Stimulated activated CD4-positive, alpha-beta T cell treated with anti-CD3 and anti-CD28 coated beads, Interleukin-1b, Interleukin-23, amount 100 ng/mL, for 1 hour (primary cell): ENCODE measurements around the gene MYBPC3.

Source experiments
- DNase-seq, 2 donors: peaks; one replicate each; pipeline ENCODE4 v3.0.0-alpha.2; 2020; ENCODE audit warnings: low read depth in 2 of 2

Gene MYBPC3

DNA sequence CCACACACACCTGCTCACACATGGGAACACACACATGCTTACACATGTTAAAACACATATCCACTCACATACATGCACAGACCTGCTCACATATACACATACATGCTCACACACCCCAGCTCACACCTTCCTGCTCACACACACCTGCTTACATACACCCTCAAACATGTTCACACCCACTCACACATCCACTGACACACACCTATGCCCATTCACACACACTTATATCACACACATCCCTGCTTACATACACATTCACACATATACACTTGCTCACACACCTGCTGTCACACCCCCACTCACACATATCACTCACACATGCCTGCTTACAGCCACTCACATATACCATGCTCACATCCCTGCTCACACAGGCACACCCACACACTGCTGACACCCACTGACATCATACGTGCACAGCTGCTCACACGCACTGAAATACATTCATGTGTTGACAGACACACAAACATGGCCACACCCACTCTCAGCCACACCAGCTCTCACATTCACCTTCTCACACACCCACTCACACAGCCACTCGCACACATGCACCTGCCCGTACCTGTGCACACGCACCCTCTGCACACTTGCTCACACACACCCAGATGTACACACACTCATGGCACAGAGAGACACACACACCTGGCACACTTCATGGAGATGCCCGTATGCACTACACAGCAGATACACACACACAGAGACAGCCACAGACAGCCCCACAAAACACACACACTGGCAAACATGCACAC lies 5.7 kb upstream of the MYBPC3 start:
- no peak for DNase-seq

DNA sequence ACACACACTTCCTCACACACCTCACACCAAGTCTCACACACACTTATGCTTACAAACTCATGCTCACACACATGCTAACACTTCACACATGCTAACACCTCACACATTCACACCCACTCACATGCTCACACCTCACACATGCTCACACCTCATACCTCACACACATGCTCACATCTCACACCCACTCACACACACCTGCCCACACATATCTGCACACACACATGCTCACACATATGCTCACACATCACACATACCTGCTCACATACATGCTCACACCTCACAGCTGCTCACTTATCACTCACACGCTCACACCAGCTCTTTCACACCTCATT lies 4.5 kb upstream of the MYBPC3 start:
- no peak for DNase-seq

DNA sequence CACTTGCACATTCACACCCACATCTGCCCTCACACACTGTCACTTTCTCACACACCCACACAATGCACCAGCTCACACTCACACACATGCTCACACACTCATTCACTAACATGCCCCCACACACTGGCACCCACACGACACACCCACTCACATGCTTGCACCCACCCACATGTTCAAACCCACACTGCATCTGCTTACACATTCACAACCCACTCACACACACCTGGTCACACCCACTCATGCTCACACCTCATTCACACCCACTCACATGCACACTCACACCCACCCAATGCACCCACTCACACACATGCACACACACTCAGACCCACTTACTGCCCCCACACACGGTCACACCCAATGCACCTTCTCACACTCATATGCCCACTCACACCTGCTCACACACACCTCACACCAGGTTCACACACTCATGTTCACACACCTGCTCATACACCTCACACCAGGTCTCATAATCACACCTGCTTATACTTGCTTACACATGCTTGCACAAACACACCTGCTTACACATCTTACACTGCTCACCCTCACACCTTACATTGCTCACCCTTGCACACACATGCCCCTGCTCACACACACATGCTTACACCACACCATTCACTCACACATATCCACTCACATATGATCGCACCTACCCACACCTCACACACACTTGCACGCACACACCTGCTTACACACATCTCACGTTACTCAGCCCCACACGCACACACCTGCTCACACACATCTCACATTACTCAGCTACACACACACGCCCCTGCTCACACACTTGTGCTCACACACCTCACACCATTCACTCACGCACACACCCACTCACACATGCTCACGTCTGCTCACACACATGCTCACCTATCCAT lies 3.9 kb upstream of the MYBPC3 start:
- no peak for DNase-seq

DNA sequence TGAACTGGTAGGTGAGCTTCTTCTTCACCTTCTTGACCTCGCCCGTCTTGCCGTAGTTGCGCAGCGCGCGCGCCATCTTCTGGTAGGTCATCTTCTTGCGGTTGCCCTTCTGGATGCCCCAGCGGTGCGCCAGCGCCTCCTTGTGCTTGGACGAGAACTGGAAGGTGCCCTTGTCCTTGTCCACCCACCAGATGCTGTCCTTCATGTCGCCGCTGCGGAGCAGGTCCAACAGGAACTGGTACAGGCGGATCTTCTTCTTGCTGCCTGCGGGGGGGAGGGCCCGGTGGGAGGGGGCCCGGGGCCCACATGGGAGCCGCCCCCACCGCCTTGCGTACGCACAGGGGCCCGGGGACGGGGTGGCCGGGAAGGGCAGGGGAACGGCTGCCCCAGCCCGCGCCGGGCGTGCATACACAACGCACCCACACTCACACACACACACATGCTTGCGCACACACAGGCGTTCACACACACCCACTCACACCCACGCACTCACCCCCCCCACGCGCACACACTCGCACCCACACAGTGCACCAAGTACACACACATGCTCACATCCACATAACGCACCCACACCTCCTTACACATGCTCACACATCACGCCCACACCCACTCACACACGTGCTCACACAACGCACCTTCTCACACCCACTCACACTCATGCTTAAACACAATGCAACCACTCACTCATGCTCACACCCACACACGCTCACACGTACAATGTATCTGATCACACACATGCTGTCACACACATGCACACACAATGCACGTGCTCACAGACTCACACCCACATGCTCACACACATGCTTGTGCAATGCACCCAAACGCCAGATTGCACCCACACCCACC lies 3.0 kb upstream of the MYBPC3 start:
- no peak for DNase-seq

DNA sequence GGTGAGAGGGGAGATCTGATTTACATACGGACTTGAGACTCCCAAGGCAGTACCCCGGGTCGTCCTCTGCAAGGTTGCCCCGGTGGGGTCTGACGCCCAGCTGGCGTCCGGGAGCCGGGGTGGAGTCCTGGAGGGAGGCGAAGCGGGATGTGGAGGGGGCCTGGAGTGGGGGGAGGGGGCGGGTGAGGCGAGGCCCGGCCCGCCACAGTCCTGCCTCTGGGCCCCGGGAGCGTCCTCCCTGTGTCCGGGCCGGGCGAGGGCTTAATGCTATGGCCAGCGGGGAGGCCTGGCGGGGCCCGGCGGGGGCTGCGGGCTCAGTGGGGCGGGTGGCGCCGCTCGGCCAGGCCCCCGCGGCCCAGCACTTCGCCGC lies 2.4 kb upstream of the MYBPC3 start:
- DNase-seq: no peak

DNA sequence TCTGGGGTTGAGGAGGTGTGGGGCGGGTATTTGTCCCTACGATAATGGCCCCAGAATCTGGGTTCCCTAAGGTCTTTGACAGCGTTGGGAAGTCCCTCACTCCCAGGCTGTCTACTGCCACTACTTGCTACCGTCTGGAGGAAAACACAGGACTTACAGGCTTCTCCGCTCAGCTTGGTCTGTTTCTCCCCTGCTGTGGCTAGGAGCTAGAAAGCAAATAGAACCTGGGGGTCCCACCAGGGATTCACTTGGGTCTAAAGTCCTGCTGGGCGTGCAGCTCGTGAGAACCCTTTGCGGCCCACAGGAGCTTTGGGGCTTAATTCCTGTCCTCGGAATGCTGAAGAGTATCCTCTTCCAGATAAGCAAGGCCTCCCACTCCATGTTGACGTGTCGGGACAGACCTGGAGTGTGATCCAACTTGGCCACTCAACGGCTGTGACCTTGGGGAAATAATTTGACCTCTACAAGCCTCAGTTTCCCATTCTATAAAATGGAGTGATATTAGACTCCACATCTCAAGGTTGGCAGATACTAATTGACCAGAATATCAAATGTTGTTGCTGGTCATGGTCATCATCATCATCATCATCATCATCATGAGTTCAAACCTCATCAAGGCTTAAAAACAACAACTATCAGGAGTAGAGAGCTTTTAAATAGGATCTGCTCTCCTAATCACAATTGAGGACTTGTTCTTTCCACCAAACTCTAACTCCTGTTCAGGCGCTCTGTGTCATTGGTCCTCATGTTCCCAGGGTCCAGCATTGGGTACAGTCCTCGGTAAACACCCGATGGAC lies 1.7 kb upstream of the MYBPC3 start:
- no peak for DNase-seq

DNA sequence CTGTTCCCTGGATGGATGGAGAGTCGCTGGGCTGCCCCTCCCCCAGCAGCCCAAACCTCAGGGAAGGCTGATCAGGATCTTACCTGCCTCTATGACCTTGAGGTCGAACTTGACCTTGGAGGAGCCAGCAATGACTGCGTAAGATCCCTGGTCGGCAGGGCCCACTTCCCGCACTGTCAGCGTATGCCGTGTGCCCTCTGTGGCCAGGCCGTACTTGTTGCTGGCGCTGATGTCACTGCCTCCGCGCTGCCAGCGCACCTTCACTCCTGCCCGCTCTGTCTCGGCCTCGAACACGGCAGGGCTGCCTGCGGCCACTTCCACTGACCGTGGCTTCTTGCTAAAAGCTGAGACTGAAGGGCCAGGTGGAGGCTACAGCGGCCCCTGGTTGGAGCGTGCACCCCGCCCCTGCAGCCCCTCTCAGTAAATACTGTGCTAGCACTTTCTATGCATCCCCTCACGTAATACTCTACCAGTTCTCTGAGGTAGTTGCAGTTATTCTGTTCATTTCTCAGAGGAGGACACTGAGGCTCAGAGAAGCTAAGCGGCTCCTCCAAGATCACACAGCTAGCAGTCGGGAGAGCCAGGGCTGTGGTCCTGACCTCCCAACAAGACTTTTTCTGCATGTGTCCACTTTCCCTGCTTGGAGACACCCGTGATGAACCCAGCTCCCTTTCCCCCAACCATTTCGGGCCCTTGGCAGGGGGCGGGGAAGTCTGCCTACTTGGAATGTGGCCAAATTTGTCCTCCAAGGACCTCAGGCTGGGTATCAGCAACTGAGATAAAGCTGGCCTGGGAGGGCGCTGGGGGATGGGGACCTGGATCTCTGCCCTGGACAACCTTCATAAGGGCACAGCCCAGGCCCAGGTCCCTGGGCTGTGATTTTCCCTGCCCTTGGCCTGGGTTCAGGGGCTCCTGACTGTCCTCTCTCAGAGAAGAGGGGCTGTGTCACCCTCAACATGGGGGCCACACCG lies 1.1 kb downstream of the MYBPC3 start:
- DNase-seq: no peak

DNA sequence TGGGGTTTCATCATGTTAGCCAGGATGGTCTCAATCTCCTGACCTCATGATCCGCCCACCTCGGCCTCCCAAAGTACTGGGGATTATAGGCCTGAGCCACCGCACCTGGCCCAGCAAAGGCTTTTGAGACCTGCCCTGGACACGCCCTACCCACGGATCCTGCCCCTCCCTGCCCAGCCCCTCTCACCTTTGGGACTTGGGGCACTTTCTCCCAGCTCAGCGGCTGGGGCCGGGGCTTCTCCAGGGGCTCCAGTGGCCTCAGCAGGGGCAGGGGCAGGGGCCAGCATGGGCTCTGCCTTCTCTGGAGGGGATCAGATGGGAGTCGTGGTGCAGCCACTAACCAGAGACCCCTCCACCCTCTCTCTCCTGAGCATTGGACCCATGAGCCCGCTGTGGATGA lies 2.2 kb downstream of the MYBPC3 start:
- DNase-seq: no peak

DNA sequence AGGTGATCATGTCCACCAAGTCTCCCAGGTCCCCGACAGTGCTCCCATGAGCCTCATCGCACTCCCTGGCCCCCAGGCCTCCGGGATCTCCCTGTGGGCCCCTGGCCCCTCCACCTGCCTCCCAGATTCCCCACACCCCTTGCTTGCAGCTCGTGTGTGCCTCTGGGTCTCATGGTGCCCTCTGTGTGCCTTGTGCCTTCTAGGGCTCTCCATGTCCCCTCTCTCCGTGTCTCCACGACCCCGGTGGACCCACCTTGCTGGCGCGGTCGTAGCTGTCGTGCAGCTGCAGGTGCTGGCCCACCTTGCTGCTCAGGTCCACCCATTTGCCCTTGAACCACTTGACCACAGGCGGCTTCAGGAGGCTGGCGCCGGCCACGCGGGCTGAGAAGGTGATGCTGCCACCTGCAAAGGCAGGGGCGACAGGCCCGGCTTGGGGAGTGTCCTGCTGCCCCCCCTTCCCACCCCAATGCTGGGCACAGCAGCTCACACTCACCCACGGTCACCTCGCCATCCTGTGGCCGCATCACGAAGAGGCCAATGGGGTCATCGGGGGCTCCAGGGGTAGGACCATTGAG lies 2.9 kb downstream of the MYBPC3 start:
- DNase-seq: no peak

DNA sequence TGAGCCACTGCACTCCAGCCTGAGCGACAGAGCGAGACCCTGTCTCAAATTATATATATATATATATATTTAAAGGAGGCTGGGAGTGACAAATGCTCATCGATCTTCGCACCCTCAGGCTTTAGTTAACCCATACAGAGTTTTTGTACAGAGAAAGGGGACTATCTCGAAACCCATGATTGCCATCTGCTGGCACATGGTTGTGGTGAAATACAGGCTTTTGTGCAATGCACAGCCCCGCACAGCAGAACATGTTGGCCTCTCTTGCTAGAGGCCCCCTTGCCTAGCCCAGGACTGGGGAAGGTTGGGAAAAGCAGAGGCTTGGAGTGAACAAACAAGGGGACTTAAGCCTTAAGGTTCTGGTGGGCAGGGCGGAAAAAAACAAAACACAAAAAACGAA lies 3.6 kb downstream of the MYBPC3 start:
- DNase-seq: no peak

DNA sequence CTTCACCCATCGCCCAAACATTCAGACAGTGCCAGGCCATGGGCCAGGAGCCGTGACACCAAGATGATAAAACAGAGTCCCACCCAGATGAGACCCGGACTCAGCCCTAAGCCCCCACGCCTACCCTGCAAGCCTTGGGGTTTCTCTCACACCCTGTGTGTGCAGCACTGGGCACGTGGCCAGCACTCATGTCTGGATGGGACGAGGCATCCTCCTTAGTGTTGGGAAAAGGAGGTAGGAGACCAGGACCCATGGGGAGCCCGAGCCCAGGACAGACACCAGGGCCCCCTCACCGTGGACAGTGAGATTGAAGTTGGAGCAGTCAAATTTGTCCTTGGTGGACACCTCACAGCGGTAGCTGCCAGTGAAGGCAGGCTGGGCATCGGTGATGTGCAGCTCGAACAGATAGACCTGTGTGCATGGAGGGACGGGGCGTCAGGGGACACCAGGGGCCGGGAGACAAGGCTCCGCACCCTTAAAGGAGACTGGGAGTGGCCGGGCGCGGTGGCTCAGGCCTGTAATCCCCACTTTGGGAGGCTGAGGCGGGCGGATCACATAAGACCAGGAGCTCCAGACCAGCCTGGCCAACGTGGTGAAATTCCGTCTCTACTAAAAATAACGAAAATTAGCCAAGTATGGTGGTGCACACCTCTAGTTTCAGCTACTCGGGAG lies 4.2 kb downstream of the MYBPC3 start:
- no peak for DNase-seq

DNA sequence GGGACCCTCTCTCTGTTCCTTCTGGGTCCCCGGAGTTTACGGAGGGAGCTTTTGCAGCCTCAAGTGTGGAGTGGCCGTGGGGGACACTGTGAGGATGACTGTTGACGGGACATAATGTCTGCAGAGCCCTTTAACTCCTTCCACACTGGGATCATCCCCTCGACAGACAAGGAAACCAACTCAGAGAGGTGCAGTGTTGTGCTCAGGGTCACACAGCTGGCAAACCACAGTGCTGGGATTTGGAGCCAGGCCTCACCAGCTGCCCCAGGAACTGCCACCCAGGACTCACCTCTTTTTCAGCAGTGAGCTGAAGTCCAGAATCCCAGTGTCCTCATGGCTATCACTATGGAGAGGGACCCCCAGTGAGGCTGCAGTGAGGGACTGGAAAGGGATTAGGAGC lies 5.4 kb downstream of the MYBPC3 start:
- DNase-seq: no peak

DNA sequence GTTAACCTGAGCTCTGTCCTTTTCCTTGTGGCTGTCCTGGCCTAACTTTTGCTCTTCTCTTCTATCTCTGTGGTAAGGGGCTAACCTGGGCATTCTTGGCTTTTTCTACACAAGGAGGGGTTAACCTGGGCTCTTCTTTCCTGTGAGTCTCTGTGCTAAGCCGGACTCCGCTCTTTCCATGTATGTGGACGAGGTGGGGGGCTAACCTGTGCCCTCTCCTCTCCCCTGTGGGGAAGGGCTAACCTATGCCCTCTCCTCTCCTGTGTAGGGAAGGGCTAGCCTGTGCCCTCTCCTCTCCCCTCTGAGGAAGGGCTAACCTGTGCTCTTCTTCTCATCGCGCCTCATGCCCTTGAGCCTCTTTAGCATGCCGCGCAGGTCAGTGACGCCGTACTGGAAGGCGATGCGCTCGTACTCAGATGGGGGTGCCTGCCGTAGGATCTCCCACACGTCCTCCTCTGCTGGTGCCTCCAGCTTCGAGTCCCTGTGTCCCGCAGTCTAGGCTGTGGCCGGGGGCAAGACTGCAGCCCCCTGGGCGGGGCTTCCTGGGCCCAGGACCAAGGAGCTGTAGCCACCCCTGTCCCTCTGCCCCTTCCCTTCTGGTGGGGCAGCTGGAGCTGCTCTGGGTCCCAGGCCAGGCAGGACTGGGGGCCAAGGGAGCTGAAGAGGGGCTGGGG lies 6.5 kb downstream of the MYBPC3 start:
- DNase-seq: no peak

DNA sequence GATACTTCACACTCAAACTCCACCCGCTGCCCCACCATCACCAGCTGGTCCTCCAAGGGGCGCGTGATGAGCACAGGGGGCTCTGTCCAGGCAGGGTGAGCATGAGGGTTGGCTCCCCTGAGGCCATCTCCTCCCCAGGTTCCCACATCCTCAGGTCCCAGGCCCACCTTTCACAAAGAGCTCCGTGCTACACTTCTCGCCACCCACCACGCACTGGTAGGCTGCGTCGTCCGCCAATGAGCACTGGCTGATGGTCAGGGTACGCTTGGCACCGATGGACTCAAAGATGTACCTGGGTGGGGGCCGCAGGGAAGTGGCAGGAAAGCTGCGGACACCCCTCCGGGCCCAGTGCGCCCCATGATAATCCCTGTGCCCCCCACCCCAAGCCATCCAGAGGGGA lies 9.6 kb downstream of the MYBPC3 start:
- no peak for DNase-seq

DNA sequence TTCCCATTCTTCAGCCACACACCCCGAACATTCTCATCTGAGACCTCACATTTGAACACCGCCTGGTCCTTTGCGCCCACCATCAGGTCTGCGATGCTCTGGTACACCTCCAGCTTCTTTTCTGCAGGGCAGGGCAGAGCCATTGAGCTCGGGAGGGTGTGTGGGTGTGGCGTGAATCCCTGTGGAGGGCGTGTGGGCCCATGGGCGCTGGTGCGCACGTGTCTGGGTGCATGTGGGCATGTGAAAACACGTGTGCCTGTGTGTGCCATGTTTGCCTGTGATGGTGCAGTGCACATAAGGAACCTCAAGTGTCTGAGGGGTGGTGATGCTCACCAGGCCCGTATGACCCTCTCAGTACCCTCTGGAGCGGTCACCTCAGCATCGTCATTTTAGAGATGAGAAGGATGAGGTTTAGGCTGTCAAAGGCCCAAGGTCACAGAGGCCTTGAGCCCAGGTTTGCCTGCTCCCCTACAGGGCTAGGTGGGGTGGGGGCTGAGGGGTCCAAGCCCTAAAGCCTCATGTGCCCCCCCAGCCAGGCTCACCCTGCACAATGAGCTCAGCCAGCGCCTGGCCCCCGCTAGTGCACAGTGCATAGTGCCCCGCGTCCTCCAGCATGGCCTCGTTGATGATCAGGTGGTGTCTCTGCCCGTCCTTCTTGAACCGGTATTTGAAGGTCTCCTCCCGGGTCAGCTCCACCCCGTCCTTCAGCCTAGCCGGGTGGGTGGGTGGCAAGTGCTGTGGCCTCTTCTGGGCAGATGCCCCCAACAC lies 10.3 kb downstream of the MYBPC3 start:
- DNase-seq: no peak

DNA sequence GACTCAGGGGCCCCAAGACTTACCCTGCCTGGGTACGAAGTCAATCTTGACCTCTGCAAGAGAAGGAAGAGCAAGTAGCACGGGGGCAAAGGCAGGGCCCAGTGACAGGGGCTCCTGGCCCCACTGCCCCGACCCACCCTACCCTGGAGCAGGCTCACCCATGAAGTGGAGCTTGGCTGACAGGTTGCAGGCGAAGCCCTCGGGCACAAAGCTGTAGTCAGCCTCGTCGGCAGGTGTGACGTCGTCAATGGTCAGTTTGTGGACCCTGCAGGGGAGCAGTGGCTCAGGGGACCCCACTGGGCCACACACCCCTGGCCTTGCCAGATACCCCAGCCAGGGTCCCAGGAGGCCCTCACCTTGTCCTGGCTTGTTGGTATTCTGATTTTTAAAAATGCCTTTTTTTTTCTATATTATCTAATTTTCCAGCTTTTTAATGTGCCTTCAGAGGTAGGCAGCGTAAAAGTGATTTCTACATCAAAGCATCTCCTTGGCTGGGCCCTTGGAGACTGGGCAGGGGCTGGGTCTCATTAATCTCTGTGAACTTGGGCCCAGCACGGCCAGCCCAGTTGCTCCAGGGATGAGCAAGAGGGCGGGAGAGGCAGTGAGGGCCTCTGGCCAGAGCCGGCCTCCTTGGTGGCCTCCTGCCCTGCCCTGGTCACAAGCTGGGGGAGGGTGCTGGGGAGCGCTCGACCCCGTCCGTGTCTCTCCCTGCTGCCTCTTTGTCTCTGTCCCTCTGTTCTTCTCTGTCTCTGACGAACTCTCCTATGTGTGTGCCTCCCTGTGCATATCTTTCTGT lies 11.3 kb downstream of the MYBPC3 start:
- DNase-seq: no peak

DNA sequence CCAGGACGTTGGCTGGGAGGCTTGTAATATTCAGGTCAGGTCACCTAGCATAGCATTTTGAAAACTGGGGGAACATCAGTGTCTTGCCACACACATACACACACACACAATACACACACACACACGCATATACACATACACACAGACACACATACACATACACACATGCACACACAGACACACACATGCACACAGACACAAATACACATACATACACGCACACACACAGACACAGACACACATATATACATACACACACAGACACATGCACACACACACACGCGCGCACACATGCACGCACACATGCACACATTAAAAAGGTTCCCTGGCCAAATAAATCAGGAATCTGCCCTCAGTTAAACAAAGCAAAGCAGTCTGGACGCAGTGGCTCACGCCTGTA lies 12.5 kb downstream of the MYBPC3 start:
- no peak for DNase-seq
